22Rv1 (cell line): Measurements from ENCODE around the gene TRPM3.

Experiments used
- ZFX ChIP-seq: fragments of 450-650 bp; IDR thresholded peaks from 2 replicates; pipeline ENCODE4 v1.6.1; 2017; ENCODE audit warnings: antibody characterized with exemption, borderline replicate concordance
- TF ChIP-seq, protein P1 (sequence below): fragments of 450-650 bp; IDR thresholded peaks from 2 replicates; pipeline ENCODE4 v1.5.1; 2017; ENCODE audit warnings: mild to moderate bottlenecking

DNA sequence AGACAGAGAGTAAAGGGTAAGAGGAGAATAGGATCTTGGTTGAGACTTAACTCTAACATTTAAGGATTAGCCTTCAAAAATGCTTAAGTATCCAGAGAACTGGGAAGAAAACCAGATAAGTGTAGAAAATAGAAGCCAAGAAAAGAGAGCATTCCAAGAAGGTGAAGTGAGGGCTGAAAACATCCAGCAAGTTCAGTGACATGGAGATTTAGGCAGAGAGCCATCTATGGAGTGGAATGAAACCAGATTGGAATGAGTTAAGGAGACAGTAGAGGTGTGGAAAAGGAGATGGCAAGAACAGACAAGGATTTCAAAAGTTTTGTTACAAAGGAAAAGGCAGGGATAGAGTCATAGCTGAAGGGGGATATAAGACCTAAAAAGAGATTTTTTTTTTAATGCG is 188.1 kb downstream of the TRPM3 start:
- TF ChIP-seq, protein P1, sequence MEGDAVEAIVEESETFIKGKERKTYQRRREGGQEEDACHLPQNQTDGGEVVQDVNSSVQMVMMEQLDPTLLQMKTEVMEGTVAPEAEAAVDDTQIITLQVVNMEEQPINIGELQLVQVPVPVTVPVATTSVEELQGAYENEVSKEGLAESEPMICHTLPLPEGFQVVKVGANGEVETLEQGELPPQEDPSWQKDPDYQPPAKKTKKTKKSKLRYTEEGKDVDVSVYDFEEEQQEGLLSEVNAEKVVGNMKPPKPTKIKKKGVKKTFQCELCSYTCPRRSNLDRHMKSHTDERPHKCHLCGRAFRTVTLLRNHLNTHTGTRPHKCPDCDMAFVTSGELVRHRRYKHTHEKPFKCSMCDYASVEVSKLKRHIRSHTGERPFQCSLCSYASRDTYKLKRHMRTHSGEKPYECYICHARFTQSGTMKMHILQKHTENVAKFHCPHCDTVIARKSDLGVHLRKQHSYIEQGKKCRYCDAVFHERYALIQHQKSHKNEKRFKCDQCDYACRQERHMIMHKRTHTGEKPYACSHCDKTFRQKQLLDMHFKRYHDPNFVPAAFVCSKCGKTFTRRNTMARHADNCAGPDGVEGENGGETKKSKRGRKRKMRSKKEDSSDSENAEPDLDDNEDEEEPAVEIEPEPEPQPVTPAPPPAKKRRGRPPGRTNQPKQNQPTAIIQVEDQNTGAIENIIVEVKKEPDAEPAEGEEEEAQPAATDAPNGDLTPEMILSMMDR = no peak
- TF ChIP-seq ZFX = no peak
